Measurements from ENCODE around the gene ZRANB3.

Gene ZRANB3

DNA sequence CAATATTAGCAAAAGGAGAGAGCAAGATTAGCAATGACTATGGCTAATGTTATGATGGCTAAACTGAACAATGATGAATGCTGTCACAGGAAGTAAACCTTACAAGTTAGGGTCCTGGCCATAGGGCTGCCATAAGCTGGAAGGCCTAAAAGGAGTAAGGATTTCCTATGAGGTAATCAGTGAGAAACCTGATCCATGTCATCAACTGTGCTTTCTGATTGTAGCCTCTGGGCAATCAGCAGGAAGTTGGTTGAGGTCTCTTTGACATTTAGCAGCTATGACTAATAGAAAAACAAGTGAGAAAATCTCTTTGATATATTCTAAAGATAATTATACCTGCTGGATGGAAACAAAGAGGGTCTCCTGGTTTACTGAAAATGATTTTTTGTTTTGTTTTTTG is 285.9 kb downstream of the ZRANB3 start:
- Mint-ChIP-seq H3K4me1 (no peaks in the 10 kb centered on the region), H3K27me3 (ENCODE audit: low read depth) (no peaks in the 10 kb centered on the region), H3K36me3 (ENCODE audit: low read depth) (peaks cover 17% of the 10 kb centered on the region), H3K9me3 (peaks cover 8% of the 10 kb centered on the region), H3K27ac (no peak overlapping the region), H3K4me3 (no peak overlapping the region)
- TF ChIP-seq, protein P1, sequence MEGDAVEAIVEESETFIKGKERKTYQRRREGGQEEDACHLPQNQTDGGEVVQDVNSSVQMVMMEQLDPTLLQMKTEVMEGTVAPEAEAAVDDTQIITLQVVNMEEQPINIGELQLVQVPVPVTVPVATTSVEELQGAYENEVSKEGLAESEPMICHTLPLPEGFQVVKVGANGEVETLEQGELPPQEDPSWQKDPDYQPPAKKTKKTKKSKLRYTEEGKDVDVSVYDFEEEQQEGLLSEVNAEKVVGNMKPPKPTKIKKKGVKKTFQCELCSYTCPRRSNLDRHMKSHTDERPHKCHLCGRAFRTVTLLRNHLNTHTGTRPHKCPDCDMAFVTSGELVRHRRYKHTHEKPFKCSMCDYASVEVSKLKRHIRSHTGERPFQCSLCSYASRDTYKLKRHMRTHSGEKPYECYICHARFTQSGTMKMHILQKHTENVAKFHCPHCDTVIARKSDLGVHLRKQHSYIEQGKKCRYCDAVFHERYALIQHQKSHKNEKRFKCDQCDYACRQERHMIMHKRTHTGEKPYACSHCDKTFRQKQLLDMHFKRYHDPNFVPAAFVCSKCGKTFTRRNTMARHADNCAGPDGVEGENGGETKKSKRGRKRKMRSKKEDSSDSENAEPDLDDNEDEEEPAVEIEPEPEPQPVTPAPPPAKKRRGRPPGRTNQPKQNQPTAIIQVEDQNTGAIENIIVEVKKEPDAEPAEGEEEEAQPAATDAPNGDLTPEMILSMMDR (IDR thresholded peaks at IDR 0.05; ENCODE audit: unreplicated experiment in 3 of 3), result no peak

DNA sequence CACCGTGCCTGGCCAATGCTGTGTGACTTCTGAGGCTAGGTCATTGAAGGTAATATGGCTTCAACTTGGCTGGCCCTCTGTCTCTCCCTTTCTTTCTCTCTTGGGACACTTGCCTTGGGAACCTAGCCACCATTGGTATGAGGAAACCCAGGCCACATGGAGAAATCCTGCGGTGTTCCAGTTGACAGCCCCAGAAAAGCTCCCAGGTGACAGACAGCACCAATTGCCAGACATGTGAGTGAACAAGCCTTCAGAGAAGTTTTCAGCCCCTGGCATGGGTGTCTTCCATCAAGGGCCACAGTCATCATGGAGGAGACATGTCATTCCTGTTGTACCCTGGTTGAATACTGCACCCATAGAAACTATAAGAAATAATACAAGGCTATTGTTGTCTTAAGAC is 292.4 kb downstream of the ZRANB3 start:
- H3K4me3 Mint-ChIP-seq, result no peak overlapping the region
- H3K4me1 Mint-ChIP-seq, result no peaks in the 10 kb centered on the region
- TF ChIP-seq, protein P1 (IDR thresholded peaks at IDR 0.05; ENCODE audit: unreplicated experiment in 3 of 3), result no peak
- H3K27me3 Mint-ChIP-seq (ENCODE audit: low read depth), result no peaks in the 10 kb centered on the region
- peaks cover 9% of the 10 kb centered on the region for H3K9me3 Mint-ChIP-seq
- peaks cover 11% of the 10 kb centered on the region for H3K36me3 Mint-ChIP-seq (ENCODE audit: low read depth)
- H3K27ac Mint-ChIP-seq, result no peak overlapping the region

DNA sequence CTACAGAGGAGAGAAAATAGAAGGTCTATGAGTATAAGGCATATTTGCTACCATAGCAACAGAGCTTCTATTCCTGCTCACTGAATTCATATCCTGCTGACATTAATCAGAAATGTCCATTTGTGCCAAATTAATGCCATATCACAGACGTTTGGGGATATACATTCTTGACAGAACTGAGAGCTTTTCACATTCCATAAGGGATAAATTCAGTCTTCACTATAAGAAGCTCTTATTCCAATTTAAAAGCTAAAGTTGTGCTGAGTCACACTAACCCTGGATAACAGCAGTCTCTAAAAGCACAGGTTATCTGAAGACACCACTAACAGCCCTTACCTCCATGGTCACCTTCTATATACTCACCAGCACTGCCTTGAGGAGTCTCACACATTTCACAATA is 300.9 kb downstream of the ZRANB3 start:
- Mint-ChIP-seq H3K4me1 (no peaks in the 10 kb centered on the region), H3K9me3 (peaks cover 18% of the 10 kb centered on the region), H3K27ac (no peak overlapping the region), H3K4me3 (no peak overlapping the region), H3K36me3 (ENCODE audit: low read depth) (peaks cover 29% of the 10 kb centered on the region), H3K27me3 (ENCODE audit: low read depth) (no peaks in the 10 kb centered on the region)
- TF ChIP-seq, protein P1 (IDR thresholded peaks at IDR 0.05; ENCODE audit: unreplicated experiment in 3 of 3), result no peak

DNA sequence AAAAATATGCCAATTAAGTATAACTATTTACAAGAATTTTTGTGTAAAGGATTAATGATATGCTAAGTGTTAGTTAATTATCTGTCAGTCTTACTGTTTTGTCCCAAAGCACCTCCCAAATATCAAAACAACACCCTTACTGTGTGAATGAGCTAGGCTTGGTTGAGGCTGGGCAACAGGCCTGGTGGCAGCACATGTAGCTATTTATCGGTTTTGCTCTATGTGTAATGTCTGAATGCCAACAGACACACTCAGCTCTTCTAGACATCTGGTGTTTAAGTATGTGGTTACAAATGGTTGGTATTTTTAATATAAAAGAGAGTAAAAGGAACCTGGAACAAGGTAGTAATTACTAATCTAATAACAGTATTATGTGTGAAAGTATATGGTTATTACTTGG is 303.6 kb downstream of the ZRANB3 start:
- Mint-ChIP-seq H3K9me3 (peaks cover 4% of the 10 kb centered on the region), H3K27ac (no peak overlapping the region), H3K27me3 (ENCODE audit: low read depth) (no peaks in the 10 kb centered on the region), H3K4me3 (no peak overlapping the region), H3K4me1 (no peaks in the 10 kb centered on the region), H3K36me3 (ENCODE audit: low read depth) (peaks cover 25% of the 10 kb centered on the region)
- TF ChIP-seq, protein P1 (IDR thresholded peaks at IDR 0.05; ENCODE audit: unreplicated experiment in 3 of 3), result no peak

DNA sequence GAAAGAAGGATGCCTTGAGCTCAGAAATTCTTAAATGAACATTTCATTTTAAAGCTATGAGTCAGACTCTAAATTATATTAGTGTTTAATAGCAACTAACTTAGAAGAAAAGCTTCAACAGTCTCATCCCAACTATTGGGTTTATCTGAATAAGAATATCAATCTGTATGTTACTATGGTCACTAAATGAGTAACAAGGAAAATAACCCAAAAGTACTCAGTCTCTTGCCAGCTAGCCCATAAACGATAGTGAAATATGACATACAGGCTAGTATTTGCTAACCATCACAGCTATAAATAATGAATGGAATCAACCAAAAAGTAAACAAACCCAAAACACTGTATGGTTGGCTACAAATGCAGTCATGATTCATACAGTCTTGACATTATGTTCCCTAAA is 304.1 kb downstream of the ZRANB3 start:
- Mint-ChIP-seq H3K4me1 (no peaks in the 10 kb centered on the region), H3K9me3 (peaks cover 4% of the 10 kb centered on the region), H3K27ac (no peak overlapping the region), H3K4me3 (no peak overlapping the region), H3K27me3 (ENCODE audit: low read depth) (no peaks in the 10 kb centered on the region), H3K36me3 (ENCODE audit: low read depth) (peaks cover 25% of the 10 kb centered on the region)
- TF ChIP-seq, protein P1 (IDR thresholded peaks at IDR 0.05; ENCODE audit: unreplicated experiment in 3 of 3), result no peak

DNA sequence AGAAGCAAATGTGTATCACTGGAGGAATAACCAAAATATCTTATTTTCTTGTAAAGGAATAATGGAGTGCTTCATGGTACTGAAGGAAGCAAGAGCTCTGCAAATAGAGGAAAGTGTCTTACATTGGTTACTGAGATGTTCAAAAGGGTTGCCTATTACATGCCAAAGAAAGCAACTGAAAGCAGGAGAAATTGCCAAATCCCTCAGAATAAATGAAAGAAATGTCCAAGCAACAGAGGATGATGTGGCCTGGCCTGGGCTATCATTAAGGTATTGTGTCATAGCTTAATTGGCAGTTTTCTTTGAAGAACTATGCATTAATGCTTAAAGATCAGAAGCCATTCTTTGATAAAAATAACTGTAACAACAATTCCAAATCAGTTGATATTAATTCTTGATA is 305.2 kb downstream of the ZRANB3 start:
- no peak overlapping the region for H3K27ac Mint-ChIP-seq
- TF ChIP-seq, protein P1 (IDR thresholded peaks at IDR 0.05; ENCODE audit: unreplicated experiment in 3 of 3), result no peak
- H3K27me3 Mint-ChIP-seq (ENCODE audit: low read depth), result no peaks in the 10 kb centered on the region
- peaks cover 16% of the 10 kb centered on the region for H3K36me3 Mint-ChIP-seq (ENCODE audit: low read depth)
- H3K4me3 Mint-ChIP-seq, result no peak overlapping the region
- no peaks in the 10 kb centered on the region for H3K9me3 Mint-ChIP-seq
- H3K4me1 Mint-ChIP-seq, result no peaks in the 10 kb centered on the region
